ENCODE measurements around the gene BIRC5.

DNA sequence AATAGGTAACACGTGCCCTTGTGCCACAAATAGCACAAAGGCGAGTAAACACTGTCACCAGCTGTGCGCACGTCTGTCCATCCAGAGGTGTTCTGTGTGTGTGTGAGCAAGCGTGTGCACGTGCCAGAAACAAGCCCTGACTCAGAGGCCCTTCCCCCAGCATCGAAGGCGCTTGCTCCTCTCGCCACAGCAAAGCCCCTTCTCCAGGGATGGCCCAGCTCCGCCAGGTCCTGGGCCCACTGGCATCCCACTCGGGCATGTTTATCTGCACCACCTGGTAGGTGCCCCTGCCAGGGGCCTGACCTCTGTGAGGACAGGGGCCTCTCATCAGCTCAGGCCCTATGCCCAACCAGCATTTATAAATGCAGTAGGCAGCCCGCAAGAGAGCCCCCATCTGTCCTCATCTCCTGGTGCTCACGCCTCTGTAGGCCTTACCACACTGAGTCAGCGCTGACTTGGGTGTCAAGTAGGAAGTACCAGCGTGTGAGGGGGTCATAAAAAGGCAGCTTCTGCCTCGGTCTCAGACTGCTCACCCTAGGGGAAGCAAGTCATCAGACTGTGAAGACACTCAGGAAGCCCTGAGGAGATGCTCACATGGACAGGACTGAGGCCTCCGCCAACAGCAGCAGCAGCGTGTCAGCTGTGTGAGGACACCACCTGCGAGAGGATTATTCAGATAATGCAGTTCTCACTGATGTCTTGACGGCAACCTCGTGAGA lies 28.1 kb downstream of the BIRC5 start:
- no peak for TF ChIP-seq TAF1 (IDR thresholded peaks at IDR 0.05; ENCODE audit: borderline replicate concordance, low read depth, low read length)
- no peak for TF ChIP-seq POLR2A (IDR thresholded peaks at IDR 0.05; ENCODE audit: low read depth, low read length)
- TF ChIP-seq POLR2AphosphoS5 (IDR thresholded peaks at IDR 0.05; ENCODE audit: low read depth, low read length) = no peak
